SU-DHL-6 (cell line): ENCODE measurements around the gene FBXW5.

ENCODE experiments used
- H2AFZ ChIP-seq: fragments of 200-600 bp; sonication (generic); 2 replicates; pipeline ENCODE4 v1.6.1; 2014; ENCODE audit warnings: low read depth, mild to moderate bottlenecking, moderate library complexity, mixed read lengths, antibody characterized with exemption, low read length; ENCODE audit not compliant: severe bottlenecking
- H3F3A ChIP-seq: fragments of 200-600 bp; shearing (Covaris generic); 2 replicates; pipeline ENCODE4 v1.6.0; 2016; ENCODE audit warnings: antibody characterized with exemption, mild to moderate bottlenecking; ENCODE audit not compliant: insufficient read depth
- H3K27ac ChIP-seq: fragments of 200-600 bp; sonication (generic); 2 replicates; pipeline ENCODE4 v1.5.1; 2016; ENCODE audit warnings: low read depth, mild to moderate bottlenecking, low read length, moderate library complexity, mixed read lengths
- H3K27me3 ChIP-seq: fragments of 200-600 bp; sonication (generic), shearing (Covaris generic); 2 replicates; pipeline ENCODE4 v1.6.0; 2014; ENCODE audit warnings: mild to moderate bottlenecking, low read length
- H3K36me3 ChIP-seq: fragments of 200-600 bp; sonication (generic); 2 replicates; pipeline ENCODE4 v1.6.1; 2014; ENCODE audit warnings: mild to moderate bottlenecking, low read length, mixed read lengths
- H3K4me2 ChIP-seq: fragments of 300-600, 200-600 bp; shearing (Covaris generic), sonication (generic); 2 replicates; pipeline ENCODE4 v1.6.0; 2014; ENCODE audit warnings: low read length, low read depth, mild to moderate bottlenecking; ENCODE audit not compliant: poor library complexity, severe bottlenecking
- H3K4me3 ChIP-seq: fragments of 200-600 bp; sonication (generic); 2 replicates; pipeline ENCODE4 v1.5.1; 2014; ENCODE audit warnings: antibody characterized with exemption, low read length, mild to moderate bottlenecking, mixed read lengths; ENCODE audit not compliant: insufficient read depth, poor library complexity, severe bottlenecking
- H3K79me2 ChIP-seq: fragments of 200-600 bp; sonication (generic); 2 replicates; pipeline ENCODE4 v1.6.1; 2014; ENCODE audit warnings: mild to moderate bottlenecking, low read length, moderate library complexity; ENCODE audit not compliant: insufficient read depth
- H3K9ac ChIP-seq: fragments of 200-600 bp; sonication (generic); 2 replicates; pipeline ENCODE4 v1.7.0; 2014; ENCODE audit warnings: mild to moderate bottlenecking, low read length
- H3K9me2 ChIP-seq: fragments of 200-600 bp; sonication (generic); replicated peaks from 2 replicates; pipeline ENCODE4 v1.6.1; 2014; ENCODE audit warnings: low read length; ENCODE audit not compliant: insufficient read depth
- H3K9me3 ChIP-seq: fragments of 200-600 bp; sonication (generic); 2 replicates; pipeline ENCODE4 v1.6.1; 2014; ENCODE audit warnings: low read length, mixed read lengths; ENCODE audit not compliant: insufficient read depth
- H4K20me1 ChIP-seq: fragments of 200-600 bp; sonication (generic); 2 replicates; pipeline ENCODE4 v1.6.1; 2014; ENCODE audit warnings: low read depth, mild to moderate bottlenecking, antibody characterized with exemption, low read length, moderate library complexity, mixed read lengths
- CTCF ChIP-seq: fragments of 200-600 bp; sonication (generic); IDR thresholded peaks from one replicate; pipeline ENCODE4 v1.5.1; 2017; ENCODE audit warnings: antibody characterized with exemption, mild to moderate bottlenecking, low read length, moderate library complexity; ENCODE audit not compliant: insufficient read depth, poor library complexity, severe bottlenecking
- EZH2phosphoT487 ChIP-seq: fragments of 200-600 bp; sonication (generic), shearing (Covaris generic); conservative IDR thresholded peaks from 2 replicates; pipeline ENCODE4 v1.6.1; 2018; ENCODE audit warnings: mild to moderate bottlenecking, antibody characterized with exemption, low read length, moderate library complexity, mixed read lengths

FBXW5 gene

GRCh38 chr9:136962163-136962562 lies 17.6 kb upstream of the FBXW5 start:
- Histone ChIP-seq H3K79me2 (no peaks in the 10 kb centered on the region), H3F3A (no peaks in the 10 kb centered on the region), H2AFZ (no peak overlapping the region), H3K36me3 (no peaks in the 10 kb centered on the region), H3K9ac (no peak overlapping the region), H4K20me1 (no peaks in the 10 kb centered on the region), H3K9me3 (no peaks in the 10 kb centered on the region), H3K27me3 (no peaks in the 10 kb centered on the region), H3K4me2 (no peak overlapping the region), H3K27ac (no peak overlapping the region), H3K9me2 (no peaks in the 10 kb centered on the region), H3K4me3 (no peak overlapping the region)
- no peak for TF ChIP-seq EZH2phosphoT487
- no peak for TF ChIP-seq CTCF

- H3K27me3 ChIP-seq = no peaks in the 10 kb centered on the region
- no peak overlapping the region for H2AFZ ChIP-seq
- no peaks in the 10 kb centered on the region for H3K36me3 ChIP-seq
- no peak overlapping the region for H3K9ac ChIP-seq
- H3K9me2 ChIP-seq = no peaks in the 10 kb centered on the region
- H3K79me2 ChIP-seq = no peaks in the 10 kb centered on the region
- no peak overlapping the region for H3K27ac ChIP-seq
- no peaks in the 10 kb centered on the region for H3K9me3 ChIP-seq
- H3K4me3 ChIP-seq = no peak overlapping the region
- TF ChIP-seq EZH2phosphoT487 = no peak
- H4K20me1 ChIP-seq = no peaks in the 10 kb centered on the region
- H3K4me2 ChIP-seq = no peak overlapping the region
- no peaks in the 10 kb centered on the region for H3F3A ChIP-seq
Measured at GRCh38 chr9:136961279-136962065, 16.9 kb upstream of the FBXW5 start.

GRCh38 chr9:136960938-136961275 lies 16.4 kb upstream of the FBXW5 start:
- Histone ChIP-seq H3K27me3 (no peaks in the 10 kb centered on the region), H3F3A (no peaks in the 10 kb centered on the region), H3K9me2 (no peaks in the 10 kb centered on the region), H4K20me1 (no peaks in the 10 kb centered on the region), H3K27ac (no peak overlapping the region), H3K9ac (no peak overlapping the region), H3K36me3 (no peaks in the 10 kb centered on the region), H3K4me2 (no peak overlapping the region), H3K9me3 (no peaks in the 10 kb centered on the region), H3K79me2 (no peaks in the 10 kb centered on the region), H2AFZ (no peak overlapping the region), H3K4me3 (no peak overlapping the region)
- TF ChIP-seq CTCF = no peak
- no peak for TF ChIP-seq EZH2phosphoT487

- H3K9me3 ChIP-seq = no peaks in the 10 kb centered on the region
- H3K9me2 ChIP-seq = no peaks in the 10 kb centered on the region
- TF ChIP-seq CTCF (no peak), EZH2phosphoT487 (no peak)
- H2AFZ ChIP-seq = no peak overlapping the region
- no peaks in the 10 kb centered on the region for H3K36me3 ChIP-seq
- H3K79me2 ChIP-seq = no peaks in the 10 kb centered on the region
- no peaks in the 10 kb centered on the region for H4K20me1 ChIP-seq
- H3K9ac ChIP-seq = no peak overlapping the region
- no peak overlapping the region for H3K27ac ChIP-seq
- H3F3A ChIP-seq = no peaks in the 10 kb centered on the region
- H3K4me3 ChIP-seq = no peak overlapping the region
- no peaks in the 10 kb centered on the region for H3K27me3 ChIP-seq
- H3K4me2 ChIP-seq = no peak overlapping the region
Measured at GRCh38 chr9:136960212-136960937, 15.8 kb upstream of the FBXW5 start.
